Memory B cell (primary cell): ENCODE data around the gene TUBA1C.
A peak's percentile ranks its signal among the peaks of the same experiment; 100 is the strongest.

ENCODE experiments used
- ATAC-seq: fragments of 150-1000 bp; cut with Tn5 transposase; 2 replicates; pipeline ENCODE4 v1.10.0; 2021; ENCODE audit warnings: low read depth, mild to moderate bottlenecking, moderate library complexity
- DNase-seq, 2 donors: peaks; one replicate each; pipeline ENCODE4 v3.0.0; 2022; ENCODE audit warnings: low spot score in 2 of 2
- H3K27ac Mint-ChIP-seq: one replicate; pipeline ENCODE4 v1.8.0; 2022; ENCODE audit warnings: mild to moderate bottlenecking, moderate library complexity, mixed read lengths
- H3K27me3 Mint-ChIP-seq: one replicate; pipeline ENCODE4 v1.8.0; 2022; ENCODE audit warnings: mixed read lengths
- H3K36me3 Mint-ChIP-seq: one replicate; pipeline ENCODE4 v1.8.0; 2022; ENCODE audit warnings: mild to moderate bottlenecking, mixed read lengths
- H3K4me1 Mint-ChIP-seq: one replicate; pipeline ENCODE4 v1.8.0; 2022; ENCODE audit warnings: mixed read lengths
- H3K4me3 Mint-ChIP-seq: one replicate; pipeline ENCODE4 v1.8.0; 2022; ENCODE audit warnings: mild to moderate bottlenecking, moderate library complexity, mixed read lengths
- H3K9me3 Mint-ChIP-seq: one replicate; pipeline ENCODE4 v1.8.0; 2022; ENCODE audit warnings: mixed read lengths

TUBA1C gene

GRCh38 chr12:49283541-49284429 lies 18.9 kb downstream of the TUBA1C start:
- no peaks in the 10 kb centered on the region for H3K36me3 Mint-ChIP-seq
- peaks cover 28% of the 10 kb centered on the region for H3K27me3 Mint-ChIP-seq
- peaks cover 4% of the 10 kb centered on the region for H3K4me1 Mint-ChIP-seq
- no peaks in the 10 kb centered on the region for H3K9me3 Mint-ChIP-seq
- H3K4me3 Mint-ChIP-seq, result no peak overlapping the region
- ATAC-seq (no peak), DNase-seq (no peak)
- no peak overlapping the region for H3K27ac Mint-ChIP-seq

DNA sequence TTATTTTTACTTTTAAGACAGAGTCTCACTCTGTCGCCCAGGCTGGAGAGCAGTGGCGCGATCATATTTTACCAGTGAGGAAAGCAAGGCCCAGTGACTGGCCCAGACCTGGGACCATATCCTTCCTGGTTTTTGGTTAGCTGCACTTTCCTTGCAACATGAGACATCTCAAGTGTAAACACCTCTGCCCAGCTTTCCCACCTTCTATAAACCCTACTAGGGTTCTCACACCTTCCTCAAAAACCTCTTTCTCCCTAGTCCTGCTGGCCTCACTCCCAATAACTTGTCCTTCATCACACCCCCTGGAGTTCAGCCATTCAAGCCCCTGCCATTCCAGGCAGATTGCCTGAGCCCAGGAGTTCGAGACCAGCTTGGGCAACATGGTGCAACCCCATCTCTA lies 19.8 kb downstream of the TUBA1C start:
- Mint-ChIP-seq H3K36me3 (no peaks in the 10 kb centered on the region), H3K27me3 (peaks cover 31% of the 10 kb centered on the region), H3K9me3 (no peaks in the 10 kb centered on the region), H3K4me3 (no peak overlapping the region), H3K27ac (no peak overlapping the region), H3K4me1 (peaks cover 4% of the 10 kb centered on the region)
- no peak for ATAC-seq
- no peak for DNase-seq

GRCh38 chr12:49287876-49288275 lies 23.0 kb downstream of the TUBA1C start:
- ATAC-seq, result no peak
- peaks cover 6% of the 10 kb centered on the region for H3K4me1 Mint-ChIP-seq
- peaks cover 25% of the 10 kb centered on the region for H3K27me3 Mint-ChIP-seq
- no peaks in the 10 kb centered on the region for H3K36me3 Mint-ChIP-seq
- H3K4me3 Mint-ChIP-seq, result no peak overlapping the region
- no peak for DNase-seq
- no peaks in the 10 kb centered on the region for H3K9me3 Mint-ChIP-seq
- H3K27ac Mint-ChIP-seq, result no peak overlapping the region

- Mint-ChIP-seq H3K27ac (no peak overlapping the region), H3K9me3 (no peaks in the 10 kb centered on the region), H3K27me3 (peaks cover 25% of the 10 kb centered on the region), H3K4me3 (no peak overlapping the region), H3K4me1 (peaks cover 6% of the 10 kb centered on the region), H3K36me3 (no peaks in the 10 kb centered on the region)
- DNase-seq (peak; percentile 73 to 79), ATAC-seq (peak; percentile 81)
Observed at GRCh38 chr12:49288412-49288853, 23.6 kb downstream of the TUBA1C start.

GRCh38 chr12:49288922-49289555 lies 24.2 kb downstream of the TUBA1C start:
- H3K27ac Mint-ChIP-seq, result no peak overlapping the region
- ATAC-seq, result no peak
- H3K4me3 Mint-ChIP-seq, result no peak overlapping the region
- H3K9me3 Mint-ChIP-seq, result no peaks in the 10 kb centered on the region
- H3K4me1 Mint-ChIP-seq, result peaks cover 6% of the 10 kb centered on the region
- DNase-seq, result no peak
- H3K27me3 Mint-ChIP-seq, result peaks cover 24% of the 10 kb centered on the region
- H3K36me3 Mint-ChIP-seq, result no peaks in the 10 kb centered on the region

DNA sequence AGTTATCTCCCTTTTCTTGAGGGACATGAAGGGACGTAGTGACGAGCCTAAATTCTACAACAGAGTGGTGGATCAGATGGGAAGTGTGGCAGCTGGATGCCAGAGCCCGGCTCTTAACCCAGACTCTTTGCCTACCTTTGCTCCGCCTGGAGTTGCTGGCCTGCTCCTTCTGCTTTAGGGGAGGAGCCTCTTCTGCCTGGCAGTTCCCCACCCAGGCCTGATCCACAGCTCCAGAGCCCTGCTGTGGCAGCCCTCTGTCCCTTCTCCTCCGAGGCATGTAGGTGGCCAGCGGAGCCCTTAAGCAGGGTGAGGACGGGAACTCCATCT lies 27.8 kb downstream of the TUBA1C start:
- DNase-seq, result no peak
- no peak overlapping the region for H3K4me3 Mint-ChIP-seq
- no peaks in the 10 kb centered on the region for H3K9me3 Mint-ChIP-seq
- H3K27ac Mint-ChIP-seq, result no peak overlapping the region
- peaks cover 21% of the 10 kb centered on the region for H3K27me3 Mint-ChIP-seq
- no peaks in the 10 kb centered on the region for H3K36me3 Mint-ChIP-seq
- peaks cover 16% of the 10 kb centered on the region for H3K4me1 Mint-ChIP-seq
- no peak for ATAC-seq

GRCh38 chr12:49293056-49293956 lies 28.4 kb downstream of the TUBA1C start:
- ATAC-seq (no peak), DNase-seq (no peak)
- peaks cover 22% of the 10 kb centered on the region for H3K27me3 Mint-ChIP-seq
- H3K4me3 Mint-ChIP-seq, result no peak overlapping the region
- H3K27ac Mint-ChIP-seq, result no peak overlapping the region
- peaks cover 17% of the 10 kb centered on the region for H3K4me1 Mint-ChIP-seq
- no peaks in the 10 kb centered on the region for H3K36me3 Mint-ChIP-seq
- no peaks in the 10 kb centered on the region for H3K9me3 Mint-ChIP-seq

- Mint-ChIP-seq H3K27me3 (peaks cover 19% of the 10 kb centered on the region), H3K4me1 (peaks cover 15% of the 10 kb centered on the region), H3K9me3 (no peaks in the 10 kb centered on the region), H3K4me3 (no peak overlapping the region), H3K36me3 (no peaks in the 10 kb centered on the region), H3K27ac (no peak overlapping the region)
- no peak for DNase-seq
- no peak for ATAC-seq
Observed at GRCh38 chr12:49294086-49294803, 29.4 kb downstream of the TUBA1C start.

- H3K4me1 Mint-ChIP-seq, result peaks cover 15% of the 10 kb centered on the region
- no peaks in the 10 kb centered on the region for H3K9me3 Mint-ChIP-seq
- no peak for ATAC-seq
- H3K27me3 Mint-ChIP-seq, result peaks cover 19% of the 10 kb centered on the region
- H3K36me3 Mint-ChIP-seq, result no peaks in the 10 kb centered on the region
- H3K27ac Mint-ChIP-seq, result no peak overlapping the region
- H3K4me3 Mint-ChIP-seq, result no peak overlapping the region
- DNase-seq, result no peak
Observed at GRCh38 chr12:49294804-49295081, 29.9 kb downstream of the TUBA1C start.

GRCh38 chr12:49295082-49295936 lies 30.4 kb downstream of the TUBA1C start, which contains the start of gene PRPH:
Gene PRPH, plus strand, starts transcription at chr12:49295147. Its CDS starts 54 bp downstream, at chr12:49295201.
- no peaks in the 10 kb centered on the region for H3K9me3 Mint-ChIP-seq
- H3K27me3 Mint-ChIP-seq, result peaks cover 19% of the 10 kb centered on the region
- H3K4me1 Mint-ChIP-seq, result peaks cover 15% of the 10 kb centered on the region
- ATAC-seq, result no peak
- H3K36me3 Mint-ChIP-seq, result no peaks in the 10 kb centered on the region
- peak within 1 kb of the TSS; percentile 24 for H3K4me3 Mint-ChIP-seq
- DNase-seq, result peak; percentile 30 to 38
- H3K27ac Mint-ChIP-seq, result no peak within 1 kb of the TSS

GRCh38 chr12:49296034-49296835 lies 31.4 kb downstream of the TUBA1C start:
- Mint-ChIP-seq H3K9me3 (no peaks in the 10 kb centered on the region), H3K27ac (no peak overlapping the region), H3K4me3 (peak overlapping the region; percentile 75), H3K36me3 (no peaks in the 10 kb centered on the region), H3K27me3 (peaks cover 21% of the 10 kb centered on the region), H3K4me1 (peaks cover 15% of the 10 kb centered on the region)
- ATAC-seq (peak; percentile 71), DNase-seq (peak; percentile 55 to 68)
